Activated effector memory CD4-positive, alpha-beta T cell treated with Interleukin-2 at 50 U/mL for 16 hours (primary cell): ENCODE results near the gene KIN.
"Not testable (repeated sequence)": the region's sequence is repeated elsewhere in the genome, so short reads cannot be mapped to it uniquely, and the experiment has no call there.

Source experiments
- DNase-seq: peaks from one replicate; pipeline ENCODE4 v3.0.0-alpha.2; 2020

Gene KIN

GRCh38 chr10:7792541-7792940 is 4.7 kb upstream of the KIN start:
- no peak for DNase-seq

GRCh38 chr10:7789390-7789789 is 1.6 kb upstream of the KIN start:
- no peak for DNase-seq

GRCh38 chr10:7788639-7789286 is 970 bp upstream of the KIN start:
- DNase-seq, result no peak

- no peak for DNase-seq
Observed at GRCh38 chr10:7787150-7787856, 490 bp downstream of the KIN start.

GRCh38 chr10:7786430-7786829 is 1.4 kb downstream of the KIN start:
- no peak for DNase-seq

GRCh38 chr10:7782194-7782593 is 5.6 kb downstream of the KIN start:
- not testable (repeated sequence) for DNase-seq

GRCh38 chr10:7776777-7777176 is 11.0 kb downstream of the KIN start:
- no peak for DNase-seq

GRCh38 chr10:7773845-7774801 is 13.7 kb downstream of the KIN start:
- no peak for DNase-seq

GRCh38 chr10:7768417-7768816 is 19.4 kb downstream of the KIN start:
- DNase-seq, result no peak

GRCh38 chr10:7767209-7767608 is 20.6 kb downstream of the KIN start:
- DNase-seq, result no peak

GRCh38 chr10:7766241-7766640 is 21.6 kb downstream of the KIN start:
- DNase-seq, result no peak

- DNase-seq, result no peak
Observed at GRCh38 chr10:7763929-7764328, 23.9 kb downstream of the KIN start.

GRCh38 chr10:7756360-7756992 is 31.3 kb downstream of the KIN start:
- no peak for DNase-seq

GRCh38 chr10:7755103-7755502 is 32.7 kb downstream of the KIN start:
- no peak for DNase-seq

- no peak for DNase-seq
Observed at GRCh38 chr10:7752251-7752650, 35.5 kb downstream of the KIN start.

- DNase-seq, result no peak
Observed at GRCh38 chr10:7750222-7750621, 37.6 kb downstream of the KIN start.

- not testable (repeated sequence) for DNase-seq
Observed at GRCh38 chr10:7748637-7749036, 39.2 kb downstream of the KIN start.

GRCh38 chr10:7744307-7744706 is 43.5 kb downstream of the KIN start:
- DNase-seq, result no peak

- no peak for DNase-seq
Observed at GRCh38 chr10:7738536-7739407, 49.0 kb downstream of the KIN start.

- no peak for DNase-seq
Observed at GRCh38 chr10:7734821-7735220, 53.0 kb downstream of the KIN start.

- DNase-seq, result no peak
Observed at GRCh38 chr10:7722927-7723529, 64.8 kb downstream of the KIN start.

- DNase-seq, result no peak
Observed at GRCh38 chr10:7720478-7720877, 67.3 kb downstream of the KIN start.
